ENCODE results near the gene SORCS3. TPM values are rescaled to one million over a fixed set of nuclear protein-coding genes. Genes with fewer than 3 reads are reported as not detected.

The SORCS3 gene
- total RNA-seq, 1 experiment from 2014 or later, result 0.94 TPM

DNA sequence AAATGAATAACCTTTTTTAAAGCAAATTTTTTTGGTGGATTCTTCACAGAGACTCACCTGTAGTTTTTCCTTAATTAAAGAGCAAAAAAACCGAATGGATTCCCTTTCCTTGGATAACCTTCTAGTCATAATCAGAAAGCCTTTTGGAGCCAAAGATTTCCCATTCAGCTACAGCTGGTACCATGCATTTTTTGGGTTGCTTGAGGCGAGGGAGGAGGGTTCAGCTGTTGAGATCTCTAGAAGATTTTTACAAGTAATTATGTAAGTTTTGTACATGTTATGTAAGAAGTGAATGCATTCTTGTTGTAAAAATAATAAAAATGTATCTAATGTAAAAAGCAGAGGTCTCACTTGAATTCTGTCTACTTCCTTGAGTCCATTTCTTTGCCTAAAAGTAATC is 463.2 kb downstream of the SORCS3 start:
- H3K27me3 Mint-ChIP-seq (ENCODE audit: low read depth), result peaks cover 5% of the 10 kb centered on the region
- H3K9me3 Mint-ChIP-seq, result peaks cover 3% of the 10 kb centered on the region; the same call in 1 of the 2 replicates
- POLR2A ChIA-PET, result no interaction called here
- H3K27ac Mint-ChIP-seq, result no peak overlapping the region
- peaks cover 45% of the 10 kb centered on the region for H3K4me1 Mint-ChIP-seq
- CTCF ChIA-PET, result no interaction called here
- DNase-seq (ENCODE audit: low spot score) (no peak), ATAC-seq (no peak)
- TF ChIP-seq ERG (CRISPR knock-in tag; IDR thresholded peaks at IDR 0.05) (no peak), TEAD1 (CRISPR knock-in tag; IDR thresholded peaks at IDR 0.05) (no peak), TCF7 (CRISPR knock-in tag; IDR thresholded peaks at IDR 0.05; ENCODE audit: low read depth) (no peak), ZBTB21 (CRISPR knock-in tag; IDR thresholded peaks at IDR 0.05; ENCODE audit: borderline replicate concordance) (no peak), SMAD3 (CRISPR knock-in tag; IDR thresholded peaks at IDR 0.05; ENCODE audit: borderline replicate concordance) (no peak), ATF2 (CRISPR knock-in tag; IDR thresholded peaks at IDR 0.05; ENCODE audit: borderline replicate concordance, low read depth) (no peak), TP53 (CRISPR knock-in tag; IDR thresholded peaks at IDR 0.05) (no peak), NFE2L1 (CRISPR knock-in tag; IDR thresholded peaks at IDR 0.05) (no peak), AR (CRISPR knock-in tag; IDR thresholded peaks at IDR 0.05) (no peak), USF1 (CRISPR knock-in tag; IDR thresholded peaks at IDR 0.05) (no peak), SP1 (CRISPR knock-in tag; conservative IDR thresholded peaks at IDR 0.05) (no peak), OVOL2 (CRISPR knock-in tag; IDR thresholded peaks at IDR 0.05; ENCODE audit: borderline replicate concordance) (no peak), RORB (CRISPR knock-in tag; IDR thresholded peaks at IDR 0.05) (no peak), JAZF1 (CRISPR knock-in tag; IDR thresholded peaks at IDR 0.05) (no peak), PRDM15 (CRISPR knock-in tag; IDR thresholded peaks at IDR 0.05) (no peak)
- TF ChIP-seq, protein P1, sequence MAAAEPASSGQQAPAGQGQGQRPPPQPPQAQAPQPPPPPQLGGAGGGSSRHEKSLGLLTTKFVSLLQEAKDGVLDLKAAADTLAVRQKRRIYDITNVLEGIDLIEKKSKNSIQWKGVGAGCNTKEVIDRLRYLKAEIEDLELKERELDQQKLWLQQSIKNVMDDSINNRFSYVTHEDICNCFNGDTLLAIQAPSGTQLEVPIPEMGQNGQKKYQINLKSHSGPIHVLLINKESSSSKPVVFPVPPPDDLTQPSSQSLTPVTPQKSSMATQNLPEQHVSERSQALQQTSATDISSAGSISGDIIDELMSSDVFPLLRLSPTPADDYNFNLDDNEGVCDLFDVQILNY (CRISPR knock-in tag; IDR thresholded peaks at IDR 0.05), result no peak
- H3K36me3 Mint-ChIP-seq, result peaks cover 7% of the 10 kb centered on the region; the same call in 1 of the 2 replicates
- H3K4me3 Mint-ChIP-seq, result no peak overlapping the region

Data from WTC11 (cell line).